SK-N-SH treated with all-trans-retinoic acid at 6 μM for 48 hours (cell line): ENCODE results near the gene ADAM22.

ENCODE experiments used
- ATAC-seq: fragments of 200-7000 bp; cut with Tn5 transposase; 3 replicates; pipeline ENCODE4 v1.9.1; 2020; ENCODE audit warnings: mild to moderate bottlenecking, moderate library complexity
- ARNTL ChIP-seq: fragments of 450-650 bp; formaldehyde crosslinking; IDR thresholded peaks from 2 replicates; pipeline ENCODE4 v1.5.0; 2020; ENCODE audit warnings: low read depth, mild to moderate bottlenecking, moderate library complexity, borderline replicate concordance
- CREB5 ChIP-seq: fragments of 250-450 bp; sonication (Bioruptor Pico); IDR thresholded peaks from 2 replicates; pipeline ENCODE4 v1.5.1; 2020; ENCODE audit warnings: low read depth, mild to moderate bottlenecking, moderate library complexity
- CSDC2 ChIP-seq: fragments of 250-450 bp; sonication (Bioruptor Pico); IDR thresholded peaks from 2 replicates; pipeline ENCODE4 v1.5.0; 2020; ENCODE audit warnings: mild to moderate bottlenecking, moderate library complexity
- CSRNP3 ChIP-seq: fragments of 250-450 bp; sonication (Bioruptor Pico); IDR thresholded peaks from 2 replicates; pipeline ENCODE4 v1.5.1; 2021; ENCODE audit warnings: mild to moderate bottlenecking, moderate library complexity
- ESRRG ChIP-seq: fragments of 250-450 bp; sonication (Bioruptor Pico); IDR thresholded peaks from 2 replicates; pipeline ENCODE4 v1.6.1; 2021; ENCODE audit warnings: mild to moderate bottlenecking
- GLIS3 ChIP-seq: fragments of 250-450 bp; sonication (Bioruptor Pico); IDR thresholded peaks from 2 replicates; pipeline ENCODE4 v1.5.0; 2020; ENCODE audit warnings: mild to moderate bottlenecking, moderate library complexity
- ISL1 ChIP-seq: fragments of 250-450 bp; sonication (Bioruptor Pico); IDR thresholded peaks from 2 replicates; pipeline ENCODE4 v2.1.2; 2022; ENCODE audit warnings: mild to moderate bottlenecking, moderate library complexity
- OSR1 ChIP-seq: fragments of 250-450 bp; sonication (Bioruptor Pico); IDR thresholded peaks from 2 replicates; pipeline ENCODE4 v1.8.0; 2022; ENCODE audit warnings: moderate library complexity, mild to moderate bottlenecking, inconsistent platforms
- PATZ1 ChIP-seq: fragments of 250-450 bp; sonication (Bioruptor Pico); IDR thresholded peaks from 2 replicates; pipeline ENCODE4 v1.8.0; 2020; ENCODE audit warnings: mild to moderate bottlenecking, moderate library complexity, borderline replicate concordance
- POU6F1 ChIP-seq: fragments of 250-450 bp; sonication (Bioruptor Pico); IDR thresholded peaks from 2 replicates; pipeline ENCODE4 v1.8.0; 2021; ENCODE audit warnings: low read depth, mild to moderate bottlenecking, moderate library complexity, borderline replicate concordance
- PPARA ChIP-seq: fragments of 250-450 bp; sonication (Bioruptor Pico); IDR thresholded peaks from 2 replicates; pipeline ENCODE4 v1.5.0; 2020; ENCODE audit warnings: mild to moderate bottlenecking, borderline replicate concordance
- RARB ChIP-seq: fragments of 250-450 bp; sonication (Bioruptor Pico); IDR thresholded peaks from 2 replicates; pipeline ENCODE4 v1.8.0; 2021; ENCODE audit warnings: mild to moderate bottlenecking, moderate library complexity
- SNAI2 ChIP-seq: fragments of 250-450 bp; sonication (Bioruptor Pico); IDR thresholded peaks from 2 replicates; pipeline ENCODE4 v1.5.0; 2020; ENCODE audit warnings: mild to moderate bottlenecking, moderate library complexity
- TCF4 ChIP-seq: fragments of 250-450 bp; sonication (Bioruptor Pico); IDR thresholded peaks from 2 replicates; pipeline ENCODE4 v1.8.0; 2021; ENCODE audit warnings: mild to moderate bottlenecking, moderate library complexity, borderline replicate concordance
- TOX ChIP-seq: fragments of 250-450 bp; sonication (Bioruptor Pico); IDR thresholded peaks from 2 replicates; pipeline ENCODE4 v1.8.0; 2021; ENCODE audit warnings: mild to moderate bottlenecking, moderate library complexity, borderline replicate concordance
- TSHZ2 ChIP-seq: fragments of 250-450 bp; sonication (Bioruptor Pico); IDR thresholded peaks from 2 replicates; pipeline ENCODE4 v1.5.0; 2020; ENCODE audit warnings: mild to moderate bottlenecking, moderate library complexity
- ZC3H10 ChIP-seq: fragments of 250-450 bp; sonication (Bioruptor Pico); IDR thresholded peaks from 2 replicates; pipeline ENCODE4 v1.5.1; 2021; ENCODE audit warnings: mild to moderate bottlenecking, moderate library complexity
- ZFP3 ChIP-seq: fragments of 250-450 bp; sonication (Bioruptor Pico); IDR thresholded peaks from 2 replicates; pipeline ENCODE4 v1.5.0; 2020; ENCODE audit warnings: mild to moderate bottlenecking, moderate library complexity
- ZFP30 ChIP-seq: fragments of 450-650 bp; formaldehyde crosslinking; IDR thresholded peaks from 2 replicates; pipeline ENCODE4 v1.5.0; 2022; ENCODE audit warnings: mild to moderate bottlenecking, moderate library complexity
- ZNF565 ChIP-seq: fragments of 450-650 bp; formaldehyde crosslinking; conservative IDR thresholded peaks from 2 replicates; pipeline ENCODE4 v1.5.0; 2020; ENCODE audit warnings: low read depth, mild to moderate bottlenecking, moderate library complexity
- ZNF8 ChIP-seq: fragments of 450-650 bp; formaldehyde crosslinking; IDR thresholded peaks from 2 replicates; pipeline ENCODE4 v1.5.0; 2020; ENCODE audit warnings: mild to moderate bottlenecking, moderate library complexity

ADAM22 gene

GRCh38 chr7:88101769-88102168, 167.7 kb downstream of the ADAM22 start:
- no peak for ATAC-seq

GRCh38 chr7:88102675-88103074, 168.6 kb downstream of the ADAM22 start:
- no peak for ATAC-seq
- TF ChIP-seq ARNTL (CRISPR knock-in tag) (no peak), CSRNP3 (CRISPR knock-in tag) (no peak), OSR1 (CRISPR knock-in tag) (no peak), ESRRG (CRISPR knock-in tag) (no peak), PPARA (CRISPR knock-in tag) (no peak), ZFP3 (CRISPR knock-in tag) (no peak), ZNF8 (no peak), ZFP30 (CRISPR knock-in tag) (no peak), CREB5 (CRISPR knock-in tag) (no peak), TOX (CRISPR knock-in tag) (no peak), GLIS3 (CRISPR knock-in tag) (no peak), POU6F1 (no peak), CSDC2 (CRISPR knock-in tag) (no peak), PATZ1 (CRISPR knock-in tag) (no peak), ISL1 (CRISPR knock-in tag) (no peak)

More at GRCh38 chr7:88101769-88102168, 167.7 kb downstream of the ADAM22 start:
- no peak for TF ChIP-seq CSDC2 (CRISPR knock-in tag)
- TF ChIP-seq RARB, result no peak
- no peak for TF ChIP-seq ZC3H10 (CRISPR knock-in tag)
- TF ChIP-seq ZNF565 (CRISPR knock-in tag), result no peak
- TF ChIP-seq ZNF8, result no peak

- ATAC-seq, result no peak
Measured at GRCh38 chr7:88104732-88105131, 170.7 kb downstream of the ADAM22 start.

GRCh38 chr7:88105231-88105630, 171.2 kb downstream of the ADAM22 start:
- ATAC-seq, result no peak
- TF ChIP-seq PPARA (CRISPR knock-in tag), result no peak
- no peak for TF ChIP-seq ZNF8

More at GRCh38 chr7:88104732-88105131, 170.7 kb downstream of the ADAM22 start:
- TF ChIP-seq ISL1 (CRISPR knock-in tag) (peak; percentile 71), ARNTL (CRISPR knock-in tag) (no peak)

- TF ChIP-seq ISL1 (CRISPR knock-in tag) (peak; percentile 21; the same call in 1 of the 2 replicates), SNAI2 (CRISPR knock-in tag) (no peak)
- no peak for ATAC-seq
Measured at GRCh38 chr7:88106434-88106833, 172.4 kb downstream of the ADAM22 start.

GRCh38 chr7:88109612-88110011, 175.6 kb downstream of the ADAM22 start:
- no peak for ATAC-seq
- TF ChIP-seq TCF4, result no peak
- no peak for TF ChIP-seq TOX (CRISPR knock-in tag)
- TF ChIP-seq PATZ1 (CRISPR knock-in tag), result no peak
- no peak for TF ChIP-seq CSRNP3 (CRISPR knock-in tag)
- no peak for TF ChIP-seq ZFP30 (CRISPR knock-in tag)
- TF ChIP-seq CSDC2 (CRISPR knock-in tag), result no peak
- no peak for TF ChIP-seq TSHZ2 (CRISPR knock-in tag)
- no peak for TF ChIP-seq ESRRG (CRISPR knock-in tag)
